SU-DHL-6 (cell line): ENCODE data around the gene CTTN.

Experiments used
- H2AFZ ChIP-seq: fragments of 200-600 bp; sonication (generic); 2 replicates; pipeline ENCODE4 v1.6.1; 2014; ENCODE audit warnings: low read depth, mild to moderate bottlenecking, moderate library complexity, mixed read lengths, antibody characterized with exemption, low read length; ENCODE audit not compliant: severe bottlenecking
- H3F3A ChIP-seq: fragments of 200-600 bp; shearing (Covaris generic); 2 replicates; pipeline ENCODE4 v1.6.0; 2016; ENCODE audit warnings: antibody characterized with exemption, mild to moderate bottlenecking; ENCODE audit not compliant: insufficient read depth
- H3K27ac ChIP-seq: fragments of 200-600 bp; sonication (generic); 2 replicates; pipeline ENCODE4 v1.5.1; 2016; ENCODE audit warnings: low read depth, mild to moderate bottlenecking, low read length, moderate library complexity, mixed read lengths
- H3K27me3 ChIP-seq: fragments of 200-600 bp; sonication (generic), shearing (Covaris generic); 2 replicates; pipeline ENCODE4 v1.6.0; 2014; ENCODE audit warnings: mild to moderate bottlenecking, low read length
- H3K36me3 ChIP-seq: fragments of 200-600 bp; sonication (generic); 2 replicates; pipeline ENCODE4 v1.6.1; 2014; ENCODE audit warnings: mild to moderate bottlenecking, low read length, mixed read lengths
- H3K4me2 ChIP-seq: fragments of 300-600, 200-600 bp; shearing (Covaris generic), sonication (generic); 2 replicates; pipeline ENCODE4 v1.6.0; 2014; ENCODE audit warnings: low read length, low read depth, mild to moderate bottlenecking; ENCODE audit not compliant: poor library complexity, severe bottlenecking
- H3K4me3 ChIP-seq: fragments of 200-600 bp; sonication (generic); 2 replicates; pipeline ENCODE4 v1.5.1; 2014; ENCODE audit warnings: antibody characterized with exemption, low read length, mild to moderate bottlenecking, mixed read lengths; ENCODE audit not compliant: insufficient read depth, poor library complexity, severe bottlenecking
- H3K79me2 ChIP-seq: fragments of 200-600 bp; sonication (generic); 2 replicates; pipeline ENCODE4 v1.6.1; 2014; ENCODE audit warnings: mild to moderate bottlenecking, low read length, moderate library complexity; ENCODE audit not compliant: insufficient read depth
- H3K9ac ChIP-seq: fragments of 200-600 bp; sonication (generic); 2 replicates; pipeline ENCODE4 v1.7.0; 2014; ENCODE audit warnings: mild to moderate bottlenecking, low read length
- H3K9me2 ChIP-seq: fragments of 200-600 bp; sonication (generic); replicated peaks from 2 replicates; pipeline ENCODE4 v1.6.1; 2014; ENCODE audit warnings: low read length; ENCODE audit not compliant: insufficient read depth
- H3K9me3 ChIP-seq: fragments of 200-600 bp; sonication (generic); 2 replicates; pipeline ENCODE4 v1.6.1; 2014; ENCODE audit warnings: low read length, mixed read lengths; ENCODE audit not compliant: insufficient read depth
- H4K20me1 ChIP-seq: fragments of 200-600 bp; sonication (generic); 2 replicates; pipeline ENCODE4 v1.6.1; 2014; ENCODE audit warnings: low read depth, mild to moderate bottlenecking, antibody characterized with exemption, low read length, moderate library complexity, mixed read lengths
- EZH2phosphoT487 ChIP-seq: fragments of 200-600 bp; sonication (generic), shearing (Covaris generic); conservative IDR thresholded peaks from 2 replicates; pipeline ENCODE4 v1.6.1; 2018; ENCODE audit warnings: mild to moderate bottlenecking, antibody characterized with exemption, low read length, moderate library complexity, mixed read lengths
- TF ChIP-seq, protein P1 (sequence below): fragments of 200-600 bp; sonication (generic); IDR thresholded peaks from one replicate; pipeline ENCODE4 v1.5.1; 2017; ENCODE audit warnings: antibody characterized with exemption, mild to moderate bottlenecking, low read length, moderate library complexity; ENCODE audit not compliant: insufficient read depth, poor library complexity, severe bottlenecking

CTTN gene

DNA sequence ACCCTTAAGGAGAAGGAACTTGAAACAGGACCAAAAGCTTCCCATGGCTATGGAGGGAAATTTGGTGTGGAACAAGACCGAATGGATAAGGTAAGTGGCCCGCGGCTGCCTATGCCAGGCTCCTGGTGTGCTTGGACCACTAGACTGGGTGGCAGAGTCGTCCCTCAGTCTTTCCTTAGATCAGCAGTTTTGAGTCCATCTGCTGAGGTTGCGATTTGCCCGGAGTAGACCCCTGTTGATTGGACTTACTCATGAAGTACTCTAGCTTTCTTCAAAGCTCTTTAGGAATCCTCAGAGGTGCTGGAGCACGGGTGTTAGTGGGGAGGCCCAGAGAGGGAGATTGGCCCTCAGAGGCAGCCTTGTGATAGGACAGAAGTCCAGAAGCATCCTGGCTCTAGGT, 11.5 kb downstream of the CTTN start:
- H3K36me3 ChIP-seq, result no peaks in the 10 kb centered on the region
- H3F3A ChIP-seq, result no peaks in the 10 kb centered on the region
- TF ChIP-seq, protein P1, sequence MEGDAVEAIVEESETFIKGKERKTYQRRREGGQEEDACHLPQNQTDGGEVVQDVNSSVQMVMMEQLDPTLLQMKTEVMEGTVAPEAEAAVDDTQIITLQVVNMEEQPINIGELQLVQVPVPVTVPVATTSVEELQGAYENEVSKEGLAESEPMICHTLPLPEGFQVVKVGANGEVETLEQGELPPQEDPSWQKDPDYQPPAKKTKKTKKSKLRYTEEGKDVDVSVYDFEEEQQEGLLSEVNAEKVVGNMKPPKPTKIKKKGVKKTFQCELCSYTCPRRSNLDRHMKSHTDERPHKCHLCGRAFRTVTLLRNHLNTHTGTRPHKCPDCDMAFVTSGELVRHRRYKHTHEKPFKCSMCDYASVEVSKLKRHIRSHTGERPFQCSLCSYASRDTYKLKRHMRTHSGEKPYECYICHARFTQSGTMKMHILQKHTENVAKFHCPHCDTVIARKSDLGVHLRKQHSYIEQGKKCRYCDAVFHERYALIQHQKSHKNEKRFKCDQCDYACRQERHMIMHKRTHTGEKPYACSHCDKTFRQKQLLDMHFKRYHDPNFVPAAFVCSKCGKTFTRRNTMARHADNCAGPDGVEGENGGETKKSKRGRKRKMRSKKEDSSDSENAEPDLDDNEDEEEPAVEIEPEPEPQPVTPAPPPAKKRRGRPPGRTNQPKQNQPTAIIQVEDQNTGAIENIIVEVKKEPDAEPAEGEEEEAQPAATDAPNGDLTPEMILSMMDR, result no peak
- TF ChIP-seq EZH2phosphoT487, result no peak
- no peak overlapping the region for H3K4me3 ChIP-seq
- no peak overlapping the region for H3K4me2 ChIP-seq
- H2AFZ ChIP-seq, result no peak overlapping the region
- H3K27me3 ChIP-seq, result no peaks in the 10 kb centered on the region
- no peaks in the 10 kb centered on the region for H3K9me2 ChIP-seq
- no peaks in the 10 kb centered on the region for H3K9me3 ChIP-seq
- H3K9ac ChIP-seq, result no peak overlapping the region
- no peaks in the 10 kb centered on the region for H4K20me1 ChIP-seq
- H3K79me2 ChIP-seq, result no peaks in the 10 kb centered on the region
- H3K27ac ChIP-seq, result no peak overlapping the region

DNA sequence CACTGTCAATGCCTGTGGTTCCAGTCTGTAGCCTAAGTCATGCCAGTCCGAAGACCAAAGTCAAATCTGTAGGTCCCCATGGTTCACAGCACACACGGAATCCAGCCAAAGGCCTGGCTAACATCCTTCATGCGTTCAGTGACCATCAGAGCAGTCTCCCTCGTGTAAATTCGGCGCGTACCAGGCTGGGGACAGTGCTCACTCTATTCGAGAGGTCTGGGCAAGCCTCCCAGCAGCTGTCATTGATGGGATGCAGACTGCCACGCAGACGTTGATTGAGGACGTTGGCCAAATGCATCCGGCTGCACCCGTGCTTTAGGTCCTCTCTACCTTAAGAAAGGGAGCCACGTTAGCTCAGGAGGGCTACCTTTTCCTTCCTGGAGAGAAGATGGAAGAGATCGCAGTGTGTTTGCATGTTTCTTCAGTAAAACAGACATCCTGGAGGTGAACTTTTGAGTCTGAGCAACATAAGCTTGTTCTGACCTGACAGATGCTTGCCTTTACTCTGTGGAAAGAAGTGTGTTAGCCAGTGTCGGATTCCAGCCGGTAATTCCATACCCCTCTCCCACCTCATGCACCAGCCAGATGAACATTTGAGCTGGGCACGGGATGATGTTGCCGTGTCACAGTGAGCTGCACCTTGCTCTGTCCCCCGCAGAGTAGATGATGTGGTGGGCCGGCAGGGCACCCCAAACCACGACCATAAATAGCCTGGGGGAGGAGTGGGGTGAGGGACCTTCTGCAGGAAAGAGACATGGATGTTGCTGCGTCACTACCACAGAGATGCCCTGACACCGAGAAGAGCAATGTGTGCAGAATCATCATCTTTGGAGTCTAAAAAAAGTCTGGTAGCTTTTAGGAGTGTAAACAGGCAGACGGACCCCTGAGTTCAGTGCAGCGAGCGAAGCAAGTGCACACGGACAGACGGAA, 12.2 kb downstream of the CTTN start:
- no peak overlapping the region for H3K4me2 ChIP-seq
- no peaks in the 10 kb centered on the region for H3K9me2 ChIP-seq
- no peak overlapping the region for H3K4me3 ChIP-seq
- H3K36me3 ChIP-seq, result no peaks in the 10 kb centered on the region
- H3K9me3 ChIP-seq, result no peaks in the 10 kb centered on the region
- no peaks in the 10 kb centered on the region for H4K20me1 ChIP-seq
- H3K27me3 ChIP-seq, result no peaks in the 10 kb centered on the region
- no peak overlapping the region for H3K9ac ChIP-seq
- no peak overlapping the region for H2AFZ ChIP-seq
- no peaks in the 10 kb centered on the region for H3K79me2 ChIP-seq
- no peaks in the 10 kb centered on the region for H3F3A ChIP-seq
- H3K27ac ChIP-seq, result no peak overlapping the region
- no peak for TF ChIP-seq EZH2phosphoT487
- TF ChIP-seq, protein P1, result no peak

DNA sequence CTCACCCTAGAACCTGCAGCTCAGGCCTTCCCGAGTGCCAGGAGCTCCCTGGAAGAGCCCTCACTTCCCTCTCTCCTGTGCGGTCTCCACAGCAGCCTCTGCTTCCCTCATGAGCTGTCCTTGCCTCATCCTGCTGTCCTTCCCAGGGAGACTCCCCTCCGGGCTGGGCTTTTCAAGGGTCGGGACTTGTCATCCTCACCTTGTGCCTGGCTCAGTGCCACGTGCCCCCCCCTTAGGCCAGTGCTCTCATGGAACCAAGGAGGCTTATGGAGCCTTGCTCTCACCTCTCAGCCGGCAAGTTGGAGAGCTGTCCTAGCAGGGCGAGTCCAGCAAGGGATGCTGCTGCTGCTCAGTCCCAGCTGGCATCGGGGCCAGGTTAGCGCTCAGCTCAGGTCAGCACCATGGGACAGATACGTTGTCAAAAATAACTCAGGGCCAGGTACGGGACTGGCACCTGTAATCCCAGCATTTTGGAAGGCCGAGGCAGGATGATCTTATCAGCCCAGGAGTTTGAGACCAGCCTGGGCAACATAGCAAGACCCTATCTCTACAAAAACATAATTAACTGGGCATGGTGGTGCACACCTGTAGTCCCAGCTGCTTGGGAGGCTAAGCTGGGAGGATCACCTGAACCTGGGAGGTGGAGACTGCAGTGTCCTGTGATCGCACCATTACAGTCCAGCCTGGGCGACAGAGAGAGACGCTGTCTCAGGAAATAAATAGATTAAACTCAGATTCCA, 13.6 kb downstream of the CTTN start:
- H2AFZ ChIP-seq, result no peak overlapping the region
- H3K27me3 ChIP-seq, result no peaks in the 10 kb centered on the region
- no peak overlapping the region for H3K9ac ChIP-seq
- no peaks in the 10 kb centered on the region for H4K20me1 ChIP-seq
- no peak for TF ChIP-seq EZH2phosphoT487
- H3K79me2 ChIP-seq, result no peaks in the 10 kb centered on the region
- no peak overlapping the region for H3K4me3 ChIP-seq
- H3K27ac ChIP-seq, result no peak overlapping the region
- H3K36me3 ChIP-seq, result no peaks in the 10 kb centered on the region
- H3K9me3 ChIP-seq, result no peaks in the 10 kb centered on the region
- no peak overlapping the region for H3K4me2 ChIP-seq
- H3F3A ChIP-seq, result no peaks in the 10 kb centered on the region
- no peaks in the 10 kb centered on the region for H3K9me2 ChIP-seq

DNA sequence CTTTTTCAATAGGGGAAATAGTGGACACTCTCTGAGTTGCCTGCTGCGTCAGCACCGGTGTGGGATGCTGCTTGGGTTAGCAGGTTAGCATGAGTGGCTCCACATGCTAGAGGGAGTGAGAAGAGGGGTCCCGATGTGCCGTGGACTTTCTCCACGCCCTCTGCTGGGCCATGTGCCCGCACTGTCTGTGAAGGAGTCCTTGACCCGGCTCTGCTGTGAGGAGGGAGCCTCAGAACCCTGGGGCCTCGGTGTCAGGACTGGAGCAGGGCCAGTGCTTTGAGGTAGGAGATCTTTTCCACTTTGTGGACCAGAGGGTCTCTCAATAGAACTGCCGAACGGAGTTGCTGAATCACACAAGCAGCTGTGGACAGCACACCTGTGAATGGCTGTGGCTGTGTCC, 14.8 kb downstream of the CTTN start:
- H3K4me2 ChIP-seq, result no peak overlapping the region
- no peak overlapping the region for H3K27ac ChIP-seq
- H3K4me3 ChIP-seq, result no peak overlapping the region
- no peaks in the 10 kb centered on the region for H3K27me3 ChIP-seq
- no peak overlapping the region for H2AFZ ChIP-seq
- no peaks in the 10 kb centered on the region for H3F3A ChIP-seq
- H3K9me2 ChIP-seq, result no peaks in the 10 kb centered on the region
- no peak for TF ChIP-seq EZH2phosphoT487
- TF ChIP-seq, protein P1, result no peak
- no peaks in the 10 kb centered on the region for H3K9me3 ChIP-seq
- H3K36me3 ChIP-seq, result no peaks in the 10 kb centered on the region
- H3K79me2 ChIP-seq, result no peaks in the 10 kb centered on the region
- no peaks in the 10 kb centered on the region for H4K20me1 ChIP-seq
- no peak overlapping the region for H3K9ac ChIP-seq
